ENCODE results near the gene ADA.
A peak's percentile ranks its signal among the peaks of the same experiment; 100 is the strongest.

The ADA gene

GRCh38 chr20:44573501-44573869 is 78.0 kb downstream of the ADA start:
- TF ChIP-seq CTCF (IDR thresholded peaks at IDR 0.05): no peak
- Histone ChIP-seq H3K27me3 (no peaks in the 10 kb centered on the region), H3K4me3 (no peak overlapping the region), H3K4me1 (peaks cover 0 to 39% (median 21%) of the 10 kb centered on the region in 4 donors), H3K36me3 (no peaks in the 10 kb centered on the region), H3K9me3 (no peaks in the 10 kb centered on the region), H3K27ac (peak overlapping the region; percentile 73 to 81)
- intact Hi-C loops (cut with DNase I; ENCODE audit: low total_unique reads): no loop called here
- DNase-seq: no peak

- H3K36me3 ChIP-seq: no peaks in the 10 kb centered on the region
- intact Hi-C loops (cut with DNase I; ENCODE audit: low total_unique reads): no loop called here
- peak; percentile 43 to 80 for DNase-seq
- peak overlapping the region in 1 of 2 donors; percentile 15 for H3K4me3 ChIP-seq
- H3K4me1 ChIP-seq: peaks cover 0 to 39% (median 21%) of the 10 kb centered on the region in 4 donors
- no peaks in the 10 kb centered on the region for H3K9me3 ChIP-seq
- H3K27me3 ChIP-seq: no peaks in the 10 kb centered on the region
- H3K27ac ChIP-seq: peak overlapping the region; percentile 73 to 81
- no peak for TF ChIP-seq CTCF (IDR thresholded peaks at IDR 0.05)
Observed at GRCh38 chr20:44572551-44573500, 78.7 kb downstream of the ADA start.

- no peak for DNase-seq
- no peak for TF ChIP-seq CTCF (IDR thresholded peaks at IDR 0.05)
- H3K4me3 ChIP-seq: no peak overlapping the region
- H3K9me3 ChIP-seq: no peaks in the 10 kb centered on the region
- H3K36me3 ChIP-seq: no peaks in the 10 kb centered on the region
- peak overlapping the region; percentile 73 to 81 for H3K27ac ChIP-seq
- no peaks in the 10 kb centered on the region for H3K27me3 ChIP-seq
- peaks cover 0 to 30% (median 21%) of the 10 kb centered on the region in 4 donors for H3K4me1 ChIP-seq
- intact Hi-C loops (cut with DNase I; ENCODE audit: low total_unique reads): no loop called here
Observed at GRCh38 chr20:44571362-44571988, 80.0 kb downstream of the ADA start.

- intact Hi-C loops (cut with DNase I; ENCODE audit: low total_unique reads): no loop called here
Observed at GRCh38 chr20:44570367-44570766, 81.1 kb downstream of the ADA start.

More at GRCh38 chr20:44570367-44570766, 81.1 kb downstream of the ADA start:
- H3K36me3 ChIP-seq: no peaks in the 10 kb centered on the region
- H3K27me3 ChIP-seq: no peaks in the 10 kb centered on the region
- no peak overlapping the region for H3K27ac ChIP-seq
- H3K4me3 ChIP-seq: no peak overlapping the region
- peaks cover 0 to 26% (median 21%) of the 10 kb centered on the region in 4 donors for H3K4me1 ChIP-seq
- DNase-seq: no peak
- H3K9me3 ChIP-seq: no peaks in the 10 kb centered on the region
- no peak for TF ChIP-seq CTCF (IDR thresholded peaks at IDR 0.05)

All from tibial artery (tissue), 4 donors.